Right cardiac atrium (tissue), 5 donors: ENCODE measurements around the gene FLOT2. TPM values are rescaled to one million over a fixed set of nuclear protein-coding genes. Genes with fewer than 3 reads are reported as not detected.
"Not testable (repeated sequence)": the region's sequence is repeated elsewhere in the genome, so short reads cannot be mapped to it uniquely, and the experiment has no call there.

Experiments
- ATAC-seq, 2 donors: fragments of 200-7000 bp; cut with Tn5 transposase; one replicate each; pipeline versions ENCODE4 v1.8.0 to v1.9.1; 2020; ENCODE audit warnings: moderate library complexity in 2 of 2, mild to moderate bottlenecking in 1 of 2
- DNase-seq, 3 donors: peaks; one replicate each; pipeline ENCODE4 v3.0.0-alpha.2; 2020
- H3K27ac ChIP-seq: one replicate; pipeline ENCODE4 v1.5.1; 2013; ENCODE audit warnings: mild to moderate bottlenecking, low read length, control low read depth, moderate library complexity
- H3K27me3 ChIP-seq: one replicate; pipeline ENCODE4 v1.6.1; 2013; ENCODE audit not compliant: control insufficient read depth, insufficient read depth
- H3K4me1 ChIP-seq: one replicate; pipeline ENCODE4 v1.6.1; 2013; ENCODE audit warnings: low read length; ENCODE audit not compliant: control insufficient read depth, insufficient read depth
- H3K4me3 ChIP-seq: one replicate; pipeline ENCODE4 v1.5.1; 2013; ENCODE audit warnings: low read length, control low read depth
- H3K9me3 ChIP-seq: one replicate; pipeline ENCODE4 v1.6.1; 2013; ENCODE audit warnings: low read length; ENCODE audit not compliant: control insufficient read depth
- WGBS: extraction: QIAGEN DNeasy Blood & Tissue Kit; methylation state at CpG from one replicate; pipeline ENCODE4 v1.1.7; 2013; 5-methylcytosine and 5-hydroxymethylcytosine counted together
- intact Hi-C, 4 donors: fragments of 100-400 bp; cut with DNase I; formaldehyde crosslinking; loops; one replicate each; pipeline versions ENCODE4 v1.11.0 to v1.14.0; 2022 to 2023
- polyA plus RNA-seq: library from polyadenylated mRNA; stranded (reverse); fragments of 200-250 nt; gene quantifications from one replicate; pipeline ENCODE4 v1.2.3, GENCODE V29; 2013
- total RNA-seq, 4 donors: library from RNA; stranded (reverse); fragmentation: NEBNext Ultra II Directional; extraction: Animal tissue kit (Norgen Biotek cat#: 25700); gene quantifications; one replicate each; pipeline ENCODE4 v1.2.1, GENCODE V29; 2021
- donor health status: healthy with polysubstance abuse.
- donor health status: DM: no; HTN: yes; CAD: no.
- donor health status: DM: no; HTN: no; CAD: no.
- donor health status: DM: no; HTN: yes; CAD: no; lungs with severe emphysema.
- donor health status: DM: yes; HTN: yes; CAD: no.

The FLOT2 gene
- total and polyA plus RNA-seq, 5 donors: 45.1 to 89.4 (median 71.6) TPM

DNA sequence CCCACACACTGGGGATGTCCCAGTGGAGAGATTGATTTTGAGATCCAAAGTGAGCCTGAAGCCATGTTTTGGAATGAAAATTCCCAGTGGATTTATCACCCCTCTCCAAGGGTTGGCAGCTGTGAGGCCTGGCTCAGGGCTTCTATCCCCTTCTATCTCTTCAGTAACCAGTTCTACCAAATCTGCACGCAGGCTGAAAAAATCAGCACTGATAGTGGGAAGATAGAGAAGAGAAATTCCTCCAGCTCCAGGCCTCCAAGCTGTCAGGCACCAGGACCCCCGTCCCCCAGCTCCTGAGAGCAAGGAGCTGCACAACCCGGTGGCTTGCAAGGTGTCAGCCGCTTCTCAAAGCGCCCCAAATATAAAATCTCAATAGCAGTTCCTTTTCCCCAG, 1.0 kb downstream of the FLOT2 start:
- Histone ChIP-seq H3K27ac (peak overlapping the region; percentile 22), H3K27me3 (no peaks in the 10 kb centered on the region), H3K4me3 (peak overlapping the region; percentile 66), H3K4me1 (peaks cover 12% of the 10 kb centered on the region), H3K9me3 (no peaks in the 10 kb centered on the region)
- no peak for DNase-seq
- no peak for ATAC-seq
- intact Hi-C loops: loop anchor here in 2 of 4 donors (5.0 to 10.0 kb wide), 2 partner anchors 54 to 132 kb away; partner anchors contain the start of gene FAM222B (in 1 of the 2)
- 23% methylated on average over 5 of the region's 5 CpGs for WGBS

DNA sequence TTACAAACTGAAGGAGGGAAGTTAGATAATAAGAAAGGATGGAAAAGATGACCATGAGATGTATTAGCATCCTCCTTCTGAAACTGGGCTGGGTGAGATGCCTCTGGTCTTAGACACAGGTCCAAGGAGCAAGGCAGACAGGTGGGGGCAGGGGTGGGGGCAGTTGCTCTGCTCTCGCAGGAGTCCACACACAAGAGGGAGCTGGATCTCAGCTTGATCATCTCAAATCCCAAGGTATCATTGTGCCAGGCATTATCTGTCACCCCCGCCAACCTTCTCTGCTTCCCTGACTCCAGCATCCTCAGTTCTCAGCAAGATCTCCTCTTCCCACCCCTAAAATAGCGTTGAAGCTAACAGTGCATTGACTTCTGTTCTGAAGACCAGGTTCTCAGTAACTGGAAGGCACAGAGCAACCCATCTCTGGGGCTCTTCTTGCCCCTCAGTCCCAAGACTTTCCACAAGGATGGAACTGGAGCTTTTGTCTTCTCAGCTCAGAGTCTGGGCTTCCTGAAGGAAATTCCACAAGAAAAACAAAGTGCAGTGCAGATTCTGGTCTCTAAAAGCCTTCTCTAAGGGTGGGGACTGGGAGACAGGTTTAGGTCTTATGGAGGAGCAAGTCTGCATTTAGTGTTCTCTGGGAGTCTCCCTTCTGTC, 1.6 kb downstream of the FLOT2 start:
- Histone ChIP-seq H3K4me3 (peak overlapping the region; percentile 66), H3K27ac (peak overlapping the region; percentile 22), H3K4me1 (peaks cover 12% of the 10 kb centered on the region), H3K27me3 (no peaks in the 10 kb centered on the region), H3K9me3 (no peaks in the 10 kb centered on the region)
- no peak for ATAC-seq
- intact Hi-C loops: loop anchor here in 2 of 4 donors (5.0 to 10.0 kb wide), 2 partner anchors 54 to 131 kb away; partner anchors contain the start of gene FAM222B (in 1 of the 2)
- 50% methylated on average over 3 of the region's 3 CpGs for WGBS
- DNase-seq: no peak

DNA sequence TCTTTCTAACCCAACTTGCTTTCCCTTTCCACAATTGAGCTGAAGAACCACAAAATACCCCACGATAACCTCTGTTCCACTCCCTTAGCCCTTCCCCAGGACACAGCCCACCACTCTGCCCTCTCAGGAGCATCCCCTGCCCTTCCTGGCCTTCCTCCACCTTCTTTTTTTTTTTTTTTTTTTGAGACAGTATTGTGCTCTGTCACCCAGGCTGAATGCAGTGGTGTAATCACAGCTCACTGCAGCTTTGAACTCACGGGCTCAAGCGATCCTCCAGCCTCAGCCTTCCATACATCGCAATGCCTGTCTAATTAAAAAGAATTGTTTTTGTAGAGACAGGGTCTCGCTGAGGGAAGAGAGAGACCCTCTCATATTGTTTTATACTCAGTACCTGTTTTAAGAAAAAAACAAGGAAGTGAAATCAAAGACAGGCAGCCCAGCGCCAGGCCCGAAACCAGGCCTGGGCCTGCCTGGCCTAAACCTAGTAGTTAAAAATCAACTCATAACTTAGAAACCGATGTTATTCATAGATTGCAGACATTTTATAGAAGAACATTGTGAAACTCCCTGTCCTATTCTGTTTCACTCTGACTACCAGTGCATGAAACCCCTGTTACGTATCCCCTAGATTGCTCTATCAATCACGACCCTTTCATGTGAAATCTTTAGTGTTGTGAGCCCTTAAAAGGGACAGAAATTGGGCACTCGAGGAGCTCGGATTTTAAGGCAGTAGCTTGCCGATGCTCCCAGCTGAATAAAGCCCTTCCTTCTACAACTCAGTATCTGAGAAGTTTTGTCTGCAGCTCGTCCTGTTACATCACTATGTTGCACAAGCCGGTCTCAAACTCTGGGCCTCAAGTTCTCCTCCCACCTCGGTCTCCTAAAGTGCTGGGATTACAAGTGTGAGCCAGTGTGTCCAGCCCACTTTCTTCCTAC, 4.0 kb downstream of the FLOT2 start:
- 81% methylated on average over 16 of the region's 16 CpGs for WGBS
- not testable (repeated sequence) for ATAC-seq, H3K4me3 ChIP-seq, DNase-seq, H3K27me3 ChIP-seq, H3K9me3 ChIP-seq
- Histone ChIP-seq H3K4me1 (peaks cover 12% of the 10 kb centered on the region), H3K27ac (peak overlapping the region; percentile 67)
- intact Hi-C loops: loop anchor here in 1 of 4 donors (10.0 kb wide), 1 partner anchor 129 kb away; no protein-coding TSS in a partner anchor

DNA sequence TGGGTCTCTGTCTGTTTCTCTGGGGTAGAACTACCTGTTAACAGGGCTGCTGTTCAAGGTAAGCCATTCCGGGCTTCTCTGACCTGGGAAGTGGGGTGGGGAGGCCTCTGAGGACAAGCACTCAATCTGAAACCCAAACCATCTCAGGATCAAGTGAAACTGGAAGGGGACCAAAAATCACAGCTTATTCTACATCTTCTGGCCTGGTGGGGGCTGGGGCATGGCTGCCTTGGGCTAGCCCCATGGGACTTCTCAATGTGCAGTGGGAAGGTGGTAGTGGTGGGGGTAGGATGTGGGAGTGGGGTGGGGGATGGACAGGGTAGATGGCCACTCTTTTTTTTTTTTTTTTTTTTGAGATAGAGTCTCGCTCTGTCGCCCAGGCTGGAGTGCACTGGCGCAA, 5.5 kb downstream of the FLOT2 start:
- intact Hi-C loops: loop anchor here in 1 of 4 donors (10.0 kb wide), 1 partner anchor 127 kb away; no protein-coding TSS in a partner anchor
- no peak for DNase-seq
- WGBS: 89% methylated on average over 4 of the region's 4 CpGs
- no peak overlapping the region for H3K27ac ChIP-seq
- peaks cover 12% of the 10 kb centered on the region for H3K4me1 ChIP-seq
- H3K9me3 ChIP-seq: no peaks in the 10 kb centered on the region
- ATAC-seq: no peak
- H3K4me3 ChIP-seq: no peak overlapping the region
- H3K27me3 ChIP-seq: no peaks in the 10 kb centered on the region

DNA sequence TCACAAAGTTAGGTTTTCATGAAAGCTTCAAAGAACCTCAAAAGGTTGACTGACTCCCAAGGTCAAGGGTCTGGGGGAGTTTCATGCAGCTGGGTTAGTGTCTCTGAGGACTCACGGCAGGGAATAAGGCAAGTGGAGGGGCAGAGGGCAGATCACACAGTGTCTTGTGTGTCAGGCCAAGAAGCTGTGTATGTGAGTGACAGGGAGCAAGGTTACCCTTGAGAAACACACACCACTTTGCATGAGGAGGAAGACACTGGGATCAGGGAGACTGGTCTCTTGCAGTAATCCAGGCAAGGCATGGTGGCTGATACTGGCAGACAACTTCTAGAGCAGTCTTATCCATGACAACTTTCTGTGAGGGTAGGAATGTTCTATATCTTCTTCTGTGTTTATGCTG, 6.3 kb downstream of the FLOT2 start:
- DNase-seq (no peak), ATAC-seq (no peak)
- Histone ChIP-seq H3K4me3 (no peak overlapping the region), H3K4me1 (peaks cover 12% of the 10 kb centered on the region), H3K9me3 (no peaks in the 10 kb centered on the region), H3K27me3 (no peaks in the 10 kb centered on the region), H3K27ac (no peak overlapping the region)
- intact Hi-C loops: loop anchor here in 1 of 4 donors (10.0 kb wide), 1 partner anchor 126 kb away; no protein-coding TSS in a partner anchor
- 78% methylated on average over 1 of the region's 1 CpG for WGBS

DNA sequence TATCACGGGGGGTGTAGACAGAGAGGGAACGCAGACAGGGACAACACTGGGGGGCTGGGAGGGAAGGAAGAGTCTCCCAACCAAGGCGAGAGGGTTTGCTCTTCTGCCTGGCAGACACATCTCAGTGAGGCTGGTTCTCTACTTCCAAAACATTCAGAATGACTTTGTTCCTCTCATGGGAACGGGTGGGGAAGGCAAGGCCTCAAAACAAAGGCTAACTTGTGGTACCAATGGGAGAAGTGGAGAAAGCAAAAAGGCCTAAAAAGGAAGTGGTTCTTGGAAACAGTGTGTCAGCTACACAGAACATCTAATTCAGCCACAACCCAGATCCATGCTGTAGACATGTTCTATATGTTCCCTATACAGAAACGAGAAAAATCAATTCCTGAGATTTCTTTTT, 7.5 kb downstream of the FLOT2 start:
- Histone ChIP-seq H3K4me1 (peaks cover 12% of the 10 kb centered on the region), H3K27me3 (no peaks in the 10 kb centered on the region), H3K4me3 (no peak overlapping the region), H3K9me3 (no peaks in the 10 kb centered on the region), H3K27ac (no peak overlapping the region)
- intact Hi-C loops: loop anchor here in 1 of 4 donors (10.0 kb wide), 1 partner anchor 125 kb away; no protein-coding TSS in a partner anchor
- DNase-seq (no peak), ATAC-seq (peak in 1 of 2 donors; percentile 21)
- WGBS: 68% methylated on average over 5 of the region's 5 CpGs

DNA sequence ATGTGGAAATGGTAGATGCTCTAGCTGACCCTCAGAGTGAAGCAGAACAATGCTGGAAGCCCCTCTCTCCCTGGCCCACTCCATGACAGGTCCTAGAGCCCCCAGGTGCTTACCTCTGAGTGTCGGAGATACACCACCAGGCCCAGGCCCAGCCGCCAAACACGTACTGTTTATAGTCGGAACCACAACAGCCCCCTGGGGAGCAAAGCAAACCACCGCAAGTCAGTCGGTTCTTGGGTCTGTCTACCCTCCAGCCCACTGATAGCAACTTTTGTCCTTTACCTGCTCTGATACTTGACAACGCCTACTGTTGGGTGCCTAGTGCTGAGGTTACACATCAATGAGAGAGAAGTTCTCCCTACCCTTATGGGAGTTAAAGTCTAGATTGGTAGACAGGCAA, 8.7 kb downstream of the FLOT2 start:
- intact Hi-C loops: no loop called here
- no peaks in the 10 kb centered on the region for H3K27me3 ChIP-seq
- no peak for ATAC-seq
- no peak for DNase-seq
- H3K4me1 ChIP-seq: peaks cover 12% of the 10 kb centered on the region
- WGBS: 90% methylated on average over 7 of the region's 7 CpGs
- H3K9me3 ChIP-seq: no peaks in the 10 kb centered on the region
- H3K27ac ChIP-seq: no peak overlapping the region
- no peak overlapping the region for H3K4me3 ChIP-seq

DNA sequence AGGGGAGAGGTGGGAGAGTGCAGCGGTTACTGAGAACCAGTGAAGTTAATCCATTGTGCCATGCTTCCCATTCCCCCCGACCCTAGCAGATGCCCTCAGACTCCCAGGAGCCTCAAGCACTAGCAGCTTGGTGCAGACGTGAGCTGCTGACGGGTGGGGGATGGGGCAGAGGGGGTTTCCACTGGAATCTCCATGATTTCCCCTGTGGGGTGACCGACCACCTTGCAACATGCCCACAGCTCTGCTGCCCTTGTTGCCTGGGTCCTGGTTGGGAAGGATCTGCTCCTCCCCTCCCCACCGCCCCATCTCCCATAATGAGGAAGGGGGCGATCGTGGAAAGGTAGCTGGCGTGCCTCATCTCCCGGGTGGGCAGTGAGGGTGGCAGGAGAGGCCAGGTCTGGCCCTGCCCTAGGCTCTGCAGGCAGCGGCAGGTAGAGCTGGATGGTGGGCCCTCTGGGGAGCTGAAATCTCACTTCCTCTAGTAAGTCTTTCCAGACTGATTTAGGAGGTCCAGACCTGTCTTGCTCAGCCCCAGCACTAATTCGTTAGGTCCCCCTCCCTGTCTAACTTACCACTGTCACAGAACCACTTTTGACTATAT, 9.6 kb downstream of the FLOT2 start:
- DNase-seq (no peak), ATAC-seq (no peak)
- H3K9me3 ChIP-seq: no peaks in the 10 kb centered on the region
- WGBS: 84% methylated on average over 12 of the region's 12 CpGs
- H3K4me1 ChIP-seq: peaks cover 9% of the 10 kb centered on the region
- intact Hi-C loops: no loop called here
- no peaks in the 10 kb centered on the region for H3K27me3 ChIP-seq
- no peak overlapping the region for H3K27ac ChIP-seq
- H3K4me3 ChIP-seq: no peak overlapping the region

DNA sequence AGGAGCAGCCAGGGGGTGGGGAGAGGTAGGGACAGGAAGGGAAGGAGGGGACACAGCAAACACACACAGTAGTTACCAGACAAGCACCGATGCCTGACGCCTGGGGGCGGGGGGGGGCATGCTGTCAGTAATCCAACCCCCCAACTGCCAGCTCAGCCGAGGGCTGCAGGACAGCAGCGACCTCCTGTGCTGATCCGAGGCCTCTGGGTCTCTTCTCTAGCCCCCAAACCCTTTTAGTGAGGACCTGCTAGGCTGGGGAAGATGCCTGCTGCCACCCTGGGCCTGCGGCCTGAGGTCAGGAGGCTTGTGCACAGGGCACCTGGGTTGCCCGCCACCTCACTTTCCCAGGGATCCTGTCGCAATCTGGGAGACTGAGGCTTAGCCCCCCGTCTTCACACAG, 11.6 kb downstream of the FLOT2 start:
- Histone ChIP-seq H3K27ac (no peak overlapping the region), H3K4me3 (no peak overlapping the region), H3K4me1 (no peaks in the 10 kb centered on the region), H3K9me3 (no peaks in the 10 kb centered on the region), H3K27me3 (no peaks in the 10 kb centered on the region)
- 82% methylated on average over 10 of the region's 10 CpGs for WGBS
- no peak for DNase-seq
- ATAC-seq: no peak
- intact Hi-C loops: no loop called here

DNA sequence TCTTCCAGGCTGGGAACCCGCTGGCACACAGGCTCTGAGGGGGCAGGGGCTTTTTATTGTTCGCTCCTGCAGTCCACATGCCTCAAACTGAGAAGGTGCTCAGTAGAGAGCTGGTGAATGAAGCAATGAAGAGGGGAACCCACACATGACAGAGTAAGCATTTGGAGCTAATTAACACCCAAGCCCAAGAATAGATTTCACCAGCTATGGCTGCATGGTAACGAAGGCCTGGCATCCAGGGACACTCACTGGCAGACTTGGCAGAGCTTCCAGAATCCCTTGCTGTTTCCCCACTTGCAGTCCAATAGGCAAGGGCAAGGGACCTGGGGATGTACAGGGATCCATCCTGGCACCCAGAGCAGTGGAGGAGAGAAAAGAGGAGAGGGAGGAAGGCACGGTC, 12.2 kb downstream of the FLOT2 start:
- H3K27ac ChIP-seq: no peak overlapping the region
- no peaks in the 10 kb centered on the region for H3K27me3 ChIP-seq
- no peak overlapping the region for H3K4me3 ChIP-seq
- ATAC-seq: peak in 1 of 2 donors; percentile 4
- intact Hi-C loops: no loop called here
- H3K4me1 ChIP-seq: no peaks in the 10 kb centered on the region
- 86% methylated on average over 4 of the region's 4 CpGs for WGBS
- no peak for DNase-seq
- no peaks in the 10 kb centered on the region for H3K9me3 ChIP-seq
